HCT116 (cell line): ENCODE data around the gene DGAT2L6. TPM values are rescaled to one million over a fixed set of nuclear protein-coding genes. Genes with fewer than 3 reads are reported as not detected.
A peak's percentile ranks its signal among the peaks of the same experiment; 100 is the strongest.

Source experiments
- ATAC-seq: fragments of 200-7000 bp; cut with Tn5 transposase; 2 replicates; pipeline ENCODE4 v1.9.1; 2020; ENCODE audit warnings: mild to moderate bottlenecking, moderate library complexity
- BruUV-seq: library from RNA; stranded (reverse); fragments of 400-500 nt; replicated peaks from 2 replicates; lab custom pipeline; 2021; lab: Mats Ljungman, UMichigan
- CTCF ChIA-PET: fragments of 300-600 bp; sonication (Branson Sonifier 250); formaldehyde crosslinking; loops from one replicate; lab custom pipeline; 2021; ENCODE audit warnings: antibody characterized with exemption; lab: Charles Lee
- POLR2A ChIA-PET: fragments of 300-600, 350-600 bp; sonication (Branson Sonifier 250); formaldehyde crosslinking; loops from one replicate; lab custom pipeline; 2021; ENCODE audit warnings: antibody characterized with exemption; lab: Charles Lee
- RAD21 ChIA-PET, 2 experiments: fragments of 300-600 bp; sonication (Branson Sonifier 250); formaldehyde crosslinking; loops; one replicate each; lab custom pipeline; 2023; ENCODE audit warnings: low total read pairs in 2 of 2; ENCODE audit not compliant: uncharacterized antibody in 2 of 2, unreplicated experiment in 2 of 2, low non-redundant PET in 1 of 2; lab: Charles Lee
- DNase-seq: peaks from one replicate; pipeline ENCODE4 v3.0.0-alpha.2; 2010; ENCODE audit warnings: low read depth, low spot score
- H2AFZ ChIP-seq: fragments of 200-600 bp; shearing (Covaris generic), sonication (generic); 2 replicates; pipeline ENCODE4 v1.6.1; 2017; ENCODE audit warnings: low read depth, mixed run types, mixed read lengths, antibody characterized with exemption, low read length; ENCODE audit not compliant: poor library complexity, severe bottlenecking
- H3K27ac ChIP-seq: 2 replicates; pipeline ENCODE4 v1.5.1; 2012; ENCODE audit warnings: low read depth, low read length
- H3K27me3 ChIP-seq: fragments of 200-600 bp; sonication (generic); 2 replicates; pipeline ENCODE4 v1.6.1; 2016; ENCODE audit warnings: mixed run types, low read length, mixed read lengths; ENCODE audit not compliant: insufficient read depth
- H3K36me3 ChIP-seq, 2 experiments: fragments of 200-500 bp in 1 of 2; fragments of 200-600 bp in 1 of 2; sonication (Bioruptor generic) in 1 of 2; sonication (generic) in 1 of 2; 2 replicates each; pipeline versions ENCODE4 v1.5.1 to v1.6.1; 2014 to 2016; ENCODE audit warnings: low read length in 2 of 2, inconsistent platforms in 1 of 2, mixed read lengths in 1 of 2, mixed run types in 1 of 2; ENCODE audit not compliant: insufficient read depth in 2 of 2, control insufficient read depth in 1 of 2
- H3K4me1 ChIP-seq, 2 experiments: fragments of 200-600 bp in 1 of 2; sonication (generic) in 1 of 2; 2 replicates each; pipeline versions ENCODE4 v1.5.1 to v1.6.1; 2012 to 2017; ENCODE audit warnings: low read length in 2 of 2, inconsistent platforms in 1 of 2, mild to moderate bottlenecking in 1 of 2, mixed read lengths in 1 of 2, mixed run types in 1 of 2, moderate library complexity in 1 of 2; ENCODE audit not compliant: insufficient read depth in 2 of 2, control insufficient read depth in 1 of 2
- H3K4me2 ChIP-seq: fragments of 200-600 bp; sonication (generic); 2 replicates; pipeline ENCODE4 v1.6.1; 2017; ENCODE audit warnings: mixed run types, low read length, mixed read lengths
- H3K4me3 ChIP-seq, 2 experiments: fragments of 200-600 bp in 1 of 2; sonication (generic) in 1 of 2; replicated peaks in 1 of 2; 2 replicates each; pipeline ENCODE4 v1.5.1; 2011 to 2016; ENCODE audit warnings: low read length in 2 of 2, control low read depth in 1 of 2, low read depth in 1 of 2, mild to moderate bottlenecking in 1 of 2, mixed read lengths in 1 of 2, mixed run types in 1 of 2
- H3K79me2 ChIP-seq: fragments of 200-600 bp; sonication (generic); 2 replicates; pipeline ENCODE4 v1.6.1; 2017; ENCODE audit warnings: mild to moderate bottlenecking, mixed run types, low read length, moderate library complexity, mixed read lengths; ENCODE audit not compliant: insufficient read depth
- H3K9ac ChIP-seq: fragments of 200-600 bp; sonication (generic); 2 replicates; pipeline ENCODE4 v1.6.1; 2016; ENCODE audit warnings: low read length, mixed read lengths
- H3K9me2 ChIP-seq: fragments of 200-600 bp; sonication (generic), shearing (Covaris generic); 2 replicates; pipeline ENCODE4 v1.6.1; 2017; ENCODE audit warnings: mixed run types, mild to moderate bottlenecking, moderate library complexity; ENCODE audit not compliant: insufficient read depth
- H3K9me3 ChIP-seq, 2 experiments: fragments of 200-500 bp in 1 of 2; fragments of 200-600 bp in 1 of 2; sonication (Bioruptor generic) in 1 of 2; sonication (generic) in 1 of 2; 2 replicates each; pipeline ENCODE4 v1.6.1; 2014 to 2017; ENCODE audit warnings: low read length in 2 of 2, mixed read lengths in 2 of 2, inconsistent platforms in 1 of 2, low read depth in 1 of 2, mild to moderate bottlenecking in 1 of 2, mixed run types in 1 of 2, moderate library complexity in 1 of 2; ENCODE audit not compliant: control insufficient read depth in 1 of 2, insufficient read depth in 1 of 2
- H4K20me1 ChIP-seq: fragments of 200-600 bp; sonication (generic), shearing (Covaris generic); 2 replicates; pipeline ENCODE4 v1.6.1; 2017; ENCODE audit warnings: mixed run types, mild to moderate bottlenecking, moderate library complexity; ENCODE audit not compliant: insufficient read depth
- ATF3 ChIP-seq: IDR thresholded peaks from 2 replicates; pipeline ENCODE4 v1.6.1; 2012
- CBX3 ChIP-seq: IDR thresholded peaks from 2 replicates; pipeline ENCODE4 v1.6.1; 2012; ENCODE audit warnings: low read depth
- CEBPB ChIP-seq: IDR thresholded peaks from 2 replicates; pipeline ENCODE4 v1.6.1; 2012; ENCODE audit warnings: low read depth
- EGR1 ChIP-seq: IDR thresholded peaks from 2 replicates; pipeline ENCODE4 v1.6.1; 2012; ENCODE audit warnings: low read depth
- ELF1 ChIP-seq: IDR thresholded peaks from 2 replicates; pipeline ENCODE4 v1.6.1; 2012; ENCODE audit warnings: low read depth, borderline replicate concordance
- EZH2 ChIP-seq: fragments of 200-600 bp; sonication (generic); IDR thresholded peaks from 2 replicates; pipeline ENCODE4 v1.6.1; 2017; ENCODE audit warnings: antibody characterized with exemption, mixed run types
- EZH2phosphoT487 ChIP-seq: fragments of 200-600 bp; IDR thresholded peaks from 2 replicates; pipeline ENCODE4 v1.6.1; 2018; ENCODE audit warnings: antibody characterized with exemption, borderline replicate concordance
- JUND ChIP-seq: IDR thresholded peaks from 2 replicates; pipeline ENCODE4 v1.6.1; 2012
- MAX ChIP-seq: IDR thresholded peaks from 2 replicates; pipeline ENCODE4 v1.6.1; 2012
- POLR2A ChIP-seq: IDR thresholded peaks from 2 replicates; pipeline ENCODE4 v1.7.0; 2011; ENCODE audit warnings: borderline replicate concordance; ENCODE audit not compliant: insufficient read depth, insufficient read length; ENCODE audit errors: extremely low read depth
- REST ChIP-seq: IDR thresholded peaks from 2 replicates; pipeline ENCODE4 v1.6.1; 2012; ENCODE audit warnings: low read depth
- SIN3A ChIP-seq: IDR thresholded peaks from 2 replicates; pipeline ENCODE4 v1.6.1; 2012; ENCODE audit warnings: low read depth
- SP1 ChIP-seq: IDR thresholded peaks from 2 replicates; pipeline ENCODE4 v1.6.1; 2012; ENCODE audit warnings: low read depth
- YY1 ChIP-seq: IDR thresholded peaks from 2 replicates; pipeline ENCODE4 v1.6.1; 2011; ENCODE audit warnings: low read length, low read depth, moderate library complexity, mild to moderate bottlenecking; ENCODE audit not compliant: insufficient replicate concordance; ENCODE audit errors: extremely low read depth
- ZBTB33 ChIP-seq: IDR thresholded peaks from 2 replicates; pipeline ENCODE4 v1.6.1; 2011; ENCODE audit warnings: mild to moderate bottlenecking, low read length, moderate library complexity; ENCODE audit not compliant: insufficient replicate concordance; ENCODE audit errors: extremely low read depth
- ZNF274 ChIP-seq: fragments of 200-500 bp; sonication (Bioruptor generic); IDR thresholded peaks from 2 replicates; pipeline ENCODE4 v1.6.1; 2014; ENCODE audit warnings: mild to moderate bottlenecking, low read depth, low read length, inconsistent platforms
- intact Hi-C: fragments of 100-400 bp; cut with micrococcal nuclease; formaldehyde crosslinking; loops from 2 replicates; pipeline ENCODE4 v1.10.0; 2022
- total RNA-seq: library from RNA; stranded (reverse); gene quantifications from one replicate; pipeline ENCODE4 v1.2.1, GENCODE V29; 2021; ENCODE audit not compliant: unreplicated experiment

Gene DGAT2L6
- total RNA-seq, 1 experiment from 2014 or later, result not detected

GRCh38 chrX:70174754-70175153 is 2.5 kb upstream of the DGAT2L6 start:
- no peak overlapping the region for H3K27ac ChIP-seq
- no peak overlapping the region for H3K9ac ChIP-seq
- intact Hi-C loops, result no loop called here
- H3K4me2 ChIP-seq, result peak overlapping the region; percentile 43
- ChIA-PET CTCF (no interaction called here), RAD21 (no interaction called here), POLR2A (no interaction called here)
- no peaks in the 10 kb centered on the region for H3K9me3 ChIP-seq
- H3K4me1 ChIP-seq, result peaks cover 0 to 28% of the 10 kb centered on the region in 2 experiments; a peak in 2 of 4 replicates
- TF ChIP-seq YY1, result no peak
- no peak for TF ChIP-seq SP1
- no peak for TF ChIP-seq ZNF274
- no peak for TF ChIP-seq JUND
- no peak for TF ChIP-seq ATF3
- TF ChIP-seq EGR1, result no peak
- TF ChIP-seq MAX, result no peak
- no peak for TF ChIP-seq CEBPB
- no peak for TF ChIP-seq ELF1
- TF ChIP-seq CBX3, result no peak
- TF ChIP-seq EZH2, result no peak
- TF ChIP-seq EZH2phosphoT487, result no peak
- no peak for TF ChIP-seq POLR2A
- TF ChIP-seq REST, result no peak
- TF ChIP-seq ZBTB33, result no peak
- TF ChIP-seq SIN3A, result no peak
- H3K4me3 ChIP-seq, result no peak overlapping the region
- no peaks in the 10 kb centered on the region for H3K9me2 ChIP-seq
- no peaks in the 10 kb centered on the region for H3K79me2 ChIP-seq
- no TSS peak for BruUV-seq
- no peaks in the 10 kb centered on the region for H3K27me3 ChIP-seq
- H3K36me3 ChIP-seq, result no peaks in the 10 kb centered on the region
- ATAC-seq, result no peak
- H4K20me1 ChIP-seq, result no peaks in the 10 kb centered on the region
- no peak overlapping the region for H2AFZ ChIP-seq
- DNase-seq, result no peak
